Astrocyte (in vitro differentiated cells and primary cell): ENCODE data around the gene SPON2. TPM values are rescaled to one million over a fixed set of nuclear protein-coding genes. Genes with fewer than 3 reads are reported as not detected.

Experiments used
- DNase-seq: peaks from one replicate; pipeline ENCODE4 v3.0.0-alpha.2; 2010; ENCODE audit warnings: low read depth
- FAIRE-seq: peaks from 2 replicates; lab custom pipeline; 2011; peaks lifted over from hg19 to GRCh38; lab: Jason Lieb, UNC
- H2AFZ ChIP-seq: 2 replicates; pipeline ENCODE4 v1.6.0; 2012; ENCODE audit warnings: low read depth, low read length, inconsistent platforms
- H3K27ac ChIP-seq: 2 replicates; pipeline ENCODE4 v1.5.1; 2011; ENCODE audit warnings: low read depth, low read length, inconsistent platforms
- H3K27me3 ChIP-seq: 2 replicates; pipeline ENCODE4 v1.6.0; 2011; ENCODE audit warnings: low read length, inconsistent platforms; ENCODE audit not compliant: insufficient read depth
- H3K36me3 ChIP-seq: 2 replicates; pipeline ENCODE4 v1.5.1; 2011; ENCODE audit warnings: low read length, inconsistent platforms; ENCODE audit not compliant: insufficient read depth
- H3K4me1 ChIP-seq: 2 replicates; pipeline ENCODE4 v1.5.1; 2011; ENCODE audit warnings: low read length, inconsistent platforms; ENCODE audit not compliant: insufficient read depth
- H3K4me2 ChIP-seq: 2 replicates; pipeline ENCODE4 v1.6.0; 2012; ENCODE audit warnings: low read length, inconsistent platforms
- H3K4me3 ChIP-seq: 2 replicates; pipeline ENCODE4 v1.5.1; 2011; ENCODE audit warnings: low read depth, mild to moderate bottlenecking, low read length, inconsistent platforms; ENCODE audit not compliant: insufficient read depth
- H3K79me2 ChIP-seq: 2 replicates; pipeline ENCODE4 v1.6.0; 2012; ENCODE audit warnings: mild to moderate bottlenecking, low read length, inconsistent platforms; ENCODE audit not compliant: insufficient read depth
- H3K9ac ChIP-seq: 2 replicates; pipeline ENCODE4 v1.6.0; 2012; ENCODE audit warnings: mild to moderate bottlenecking, low read length, inconsistent platforms
- H3K9me3 ChIP-seq: 2 replicates; pipeline ENCODE4 v1.5.1; 2012; ENCODE audit warnings: low read depth, mild to moderate bottlenecking, low read length, inconsistent platforms; ENCODE audit not compliant: insufficient read depth
- H4K20me1 ChIP-seq: 2 replicates; pipeline ENCODE4 v1.6.0; 2012; ENCODE audit warnings: low read length, inconsistent platforms; ENCODE audit not compliant: insufficient read depth
- H3K27ac Mint-ChIP-seq: one replicate; pipeline ENCODE4 v1.8.0; 2021; ENCODE audit warnings: mild to moderate bottlenecking, mixed read lengths; ENCODE audit not compliant: unreplicated experiment
- H3K27me3 Mint-ChIP-seq: one replicate; pipeline ENCODE4 v1.8.0; 2021; ENCODE audit warnings: low read depth, mixed read lengths; ENCODE audit not compliant: unreplicated experiment
- H3K36me3 Mint-ChIP-seq: one replicate; pipeline ENCODE4 v1.8.0; 2021; ENCODE audit warnings: low read depth, mixed read lengths; ENCODE audit not compliant: unreplicated experiment
- H3K4me1 Mint-ChIP-seq: one replicate; pipeline ENCODE4 v1.8.0; 2021; ENCODE audit warnings: low read depth, mixed read lengths; ENCODE audit not compliant: unreplicated experiment
- H3K4me3 Mint-ChIP-seq: one replicate; pipeline ENCODE4 v1.8.0; 2021; ENCODE audit warnings: mild to moderate bottlenecking, moderate library complexity, mixed read lengths; ENCODE audit not compliant: unreplicated experiment
- H3K9me3 Mint-ChIP-seq: one replicate; pipeline ENCODE4 v1.8.0; 2021; ENCODE audit warnings: mild to moderate bottlenecking, mixed read lengths; ENCODE audit not compliant: unreplicated experiment
- EZH2 ChIP-seq: IDR thresholded peaks from 2 replicates; pipeline ENCODE4 v1.6.1; 2012; ENCODE audit warnings: mild to moderate bottlenecking, low read length, inconsistent platforms; ENCODE audit not compliant: insufficient read depth
- total RNA-seq: library from RNA; stranded (reverse); gene quantifications from 2 replicates; pipeline ENCODE4 v1.2.1, GENCODE V29; 2021
- TF ChIP-seq, protein P1 (sequence below): IDR thresholded peaks from 2 replicates; pipeline ENCODE4 v1.5.1; 2011; ENCODE audit warnings: low read depth, mild to moderate bottlenecking, inconsistent platforms, low read length, moderate library complexity; ENCODE audit not compliant: insufficient read depth

The SPON2 gene
- total RNA-seq, 1 donor from 2014 or later = 47.8 TPM

DNA sequence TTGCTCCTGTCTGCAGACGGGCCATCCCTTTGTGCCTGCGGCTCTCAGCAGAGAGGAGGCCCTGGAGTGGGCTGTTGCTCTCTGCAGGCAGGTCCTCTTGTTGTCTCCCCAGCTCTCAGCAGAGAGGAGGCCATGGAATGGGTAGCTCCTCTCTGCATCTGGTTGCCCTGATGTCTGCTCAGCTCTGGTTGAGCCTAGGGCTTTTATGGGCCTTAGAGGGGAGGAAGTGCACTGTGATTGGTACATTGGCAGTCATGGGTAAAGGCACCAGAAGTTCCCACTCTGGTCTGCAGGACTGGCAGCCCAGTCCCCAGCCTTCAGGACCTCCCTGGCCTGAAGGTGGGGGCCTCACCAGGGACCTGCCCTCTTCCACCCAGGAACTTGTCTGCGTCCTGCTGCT lies 21.5 kb downstream of the SPON2 start:
- Mint-ChIP-seq H3K27ac (no peak overlapping the region), H3K9me3 (peaks cover 9% of the 10 kb centered on the region), H3K4me1 (no peaks in the 10 kb centered on the region), H3K27me3 (peaks cover 56% of the 10 kb centered on the region), H3K36me3 (no peaks in the 10 kb centered on the region), H3K4me3 (no peak overlapping the region)
- no peaks in the 10 kb centered on the region for H4K20me1 ChIP-seq
- H3K27ac ChIP-seq = no peak overlapping the region
- no peak overlapping the region for H2AFZ ChIP-seq
- H3K4me3 ChIP-seq = no peak overlapping the region
- no peak overlapping the region for H3K9ac ChIP-seq
- H3K4me2 ChIP-seq = no peak overlapping the region
- H3K36me3 ChIP-seq = no peaks in the 10 kb centered on the region
- FAIRE-seq (no peak), DNase-seq (no peak)
- no peaks in the 10 kb centered on the region for H3K9me3 ChIP-seq
- H3K27me3 ChIP-seq = peaks cover 22% of the 10 kb centered on the region
- no peaks in the 10 kb centered on the region for H3K79me2 ChIP-seq
- H3K4me1 ChIP-seq = no peaks in the 10 kb centered on the region
- no peak for TF ChIP-seq EZH2
- TF ChIP-seq, protein P1, sequence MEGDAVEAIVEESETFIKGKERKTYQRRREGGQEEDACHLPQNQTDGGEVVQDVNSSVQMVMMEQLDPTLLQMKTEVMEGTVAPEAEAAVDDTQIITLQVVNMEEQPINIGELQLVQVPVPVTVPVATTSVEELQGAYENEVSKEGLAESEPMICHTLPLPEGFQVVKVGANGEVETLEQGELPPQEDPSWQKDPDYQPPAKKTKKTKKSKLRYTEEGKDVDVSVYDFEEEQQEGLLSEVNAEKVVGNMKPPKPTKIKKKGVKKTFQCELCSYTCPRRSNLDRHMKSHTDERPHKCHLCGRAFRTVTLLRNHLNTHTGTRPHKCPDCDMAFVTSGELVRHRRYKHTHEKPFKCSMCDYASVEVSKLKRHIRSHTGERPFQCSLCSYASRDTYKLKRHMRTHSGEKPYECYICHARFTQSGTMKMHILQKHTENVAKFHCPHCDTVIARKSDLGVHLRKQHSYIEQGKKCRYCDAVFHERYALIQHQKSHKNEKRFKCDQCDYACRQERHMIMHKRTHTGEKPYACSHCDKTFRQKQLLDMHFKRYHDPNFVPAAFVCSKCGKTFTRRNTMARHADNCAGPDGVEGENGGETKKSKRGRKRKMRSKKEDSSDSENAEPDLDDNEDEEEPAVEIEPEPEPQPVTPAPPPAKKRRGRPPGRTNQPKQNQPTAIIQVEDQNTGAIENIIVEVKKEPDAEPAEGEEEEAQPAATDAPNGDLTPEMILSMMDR = no peak

DNA sequence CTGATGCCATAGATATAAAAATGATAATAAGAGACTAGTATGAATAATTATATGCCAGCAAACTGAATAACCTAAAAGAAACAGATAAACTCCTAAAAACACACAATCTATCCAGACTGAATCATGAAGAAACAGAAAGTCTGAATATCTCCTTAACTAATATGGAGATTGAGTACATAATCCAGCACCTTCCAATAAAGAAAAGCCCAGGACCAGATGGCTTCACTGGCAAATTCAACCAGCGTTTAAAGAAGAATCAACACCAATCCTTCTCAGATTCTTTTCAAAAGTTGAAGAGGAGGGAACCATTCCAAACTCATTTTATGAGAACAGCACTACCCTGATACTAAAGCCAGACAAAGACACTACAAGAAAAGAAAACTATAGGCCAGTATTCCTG lies 32.5 kb downstream of the SPON2 start:
- H3K9ac ChIP-seq = no peak overlapping the region
- H3K4me1 ChIP-seq = no peaks in the 10 kb centered on the region
- no peak for FAIRE-seq
- Mint-ChIP-seq H3K27ac (no peak overlapping the region), H3K4me3 (no peak overlapping the region), H3K36me3 (peaks cover 2% of the 10 kb centered on the region), H3K27me3 (peaks cover 56% of the 10 kb centered on the region), H3K9me3 (peaks cover 6% of the 10 kb centered on the region), H3K4me1 (no peaks in the 10 kb centered on the region)
- no peaks in the 10 kb centered on the region for H4K20me1 ChIP-seq
- H3K4me3 ChIP-seq = no peak overlapping the region
- TF ChIP-seq, protein P1 = no peak
- TF ChIP-seq EZH2 = no peak
- H3K79me2 ChIP-seq = no peaks in the 10 kb centered on the region
- H3K4me2 ChIP-seq = no peak overlapping the region
- no peaks in the 10 kb centered on the region for H3K36me3 ChIP-seq
- no peaks in the 10 kb centered on the region for H3K9me3 ChIP-seq
- no peak overlapping the region for H2AFZ ChIP-seq
- DNase-seq = no peak
- peaks cover 11% of the 10 kb centered on the region for H3K27me3 ChIP-seq
- H3K27ac ChIP-seq = no peak overlapping the region

DNA sequence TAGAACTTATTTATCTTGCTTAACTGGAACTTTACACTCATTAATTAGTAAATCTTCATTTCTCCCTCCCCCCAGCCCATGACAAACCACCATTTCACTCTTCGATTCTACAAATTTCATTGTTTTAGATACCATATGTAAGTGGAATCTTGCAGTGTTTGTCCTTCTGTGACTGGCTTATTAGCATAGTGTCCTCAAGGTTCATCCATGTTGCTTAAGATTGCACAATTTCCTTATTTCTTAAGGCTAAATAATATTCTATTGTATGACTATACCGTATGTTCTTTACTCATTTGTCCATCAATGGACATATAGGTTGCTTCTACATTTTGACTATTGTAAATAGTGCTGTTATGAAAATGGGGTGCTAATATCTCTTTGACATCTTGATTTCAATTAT lies 34.5 kb downstream of the SPON2 start:
- H3K4me1 ChIP-seq = no peaks in the 10 kb centered on the region
- no peak for TF ChIP-seq EZH2
- TF ChIP-seq, protein P1 = no peak
- no peak overlapping the region for H3K4me3 ChIP-seq
- H3K4me2 ChIP-seq = no peak overlapping the region
- H3K27ac Mint-ChIP-seq = no peak overlapping the region
- no peak overlapping the region for H3K4me3 Mint-ChIP-seq
- H3K9me3 ChIP-seq = no peaks in the 10 kb centered on the region
- H4K20me1 ChIP-seq = no peaks in the 10 kb centered on the region
- H3K27ac ChIP-seq = no peak overlapping the region
- peaks cover 47% of the 10 kb centered on the region for H3K27me3 Mint-ChIP-seq
- no peaks in the 10 kb centered on the region for H3K36me3 ChIP-seq
- peaks cover 11% of the 10 kb centered on the region for H3K27me3 ChIP-seq
- H3K9me3 Mint-ChIP-seq = peaks cover 4% of the 10 kb centered on the region
- no peaks in the 10 kb centered on the region for H3K79me2 ChIP-seq
- DNase-seq (no peak), FAIRE-seq (no peak)
- no peaks in the 10 kb centered on the region for H3K36me3 Mint-ChIP-seq
- no peak overlapping the region for H2AFZ ChIP-seq
- H3K4me1 Mint-ChIP-seq = no peaks in the 10 kb centered on the region
- no peak overlapping the region for H3K9ac ChIP-seq
